HG03558 (cell line): ENCODE data around the gene CNTRL.

Experiments
- ATAC-seq: cut with Tn5 transposase; IDR thresholded peaks from one replicate; pipeline ENCODE4 v1.9.1; 2021; ENCODE audit warnings: moderate number of reproducible peaks; ENCODE audit not compliant: unreplicated experiment; ENCODE audit errors: extremely low read depth

CNTRL gene

GRCh38 chr9:121222524-121223171 lies 147.9 kb downstream of the CNTRL start:
- no peak for ATAC-seq

DNA sequence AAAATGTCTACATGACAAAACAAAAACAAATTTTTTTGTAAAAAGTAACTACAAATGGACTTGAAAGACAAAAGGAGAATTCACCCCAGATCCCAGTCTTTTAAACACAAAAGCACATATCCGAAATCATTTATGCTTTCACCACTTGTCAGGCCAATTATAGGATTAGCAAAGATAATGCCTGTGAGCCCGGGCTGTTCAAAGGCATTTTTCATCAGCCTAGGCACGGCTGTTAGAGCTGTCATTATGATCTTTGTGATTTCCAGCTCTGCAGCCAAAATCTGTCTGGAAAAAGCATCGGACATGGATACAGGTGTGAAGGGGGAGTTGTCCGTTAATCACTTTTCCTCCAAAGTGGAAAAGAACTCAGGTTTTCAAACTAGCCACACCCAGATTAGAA lies 150.5 kb downstream of the CNTRL start:
- ATAC-seq, result no peak

GRCh38 chr9:121226175-121226574 lies 151.4 kb downstream of the CNTRL start:
- no peak for ATAC-seq
